Measurements from ENCODE around the gene AXIN2.

The AXIN2 gene, protein sequence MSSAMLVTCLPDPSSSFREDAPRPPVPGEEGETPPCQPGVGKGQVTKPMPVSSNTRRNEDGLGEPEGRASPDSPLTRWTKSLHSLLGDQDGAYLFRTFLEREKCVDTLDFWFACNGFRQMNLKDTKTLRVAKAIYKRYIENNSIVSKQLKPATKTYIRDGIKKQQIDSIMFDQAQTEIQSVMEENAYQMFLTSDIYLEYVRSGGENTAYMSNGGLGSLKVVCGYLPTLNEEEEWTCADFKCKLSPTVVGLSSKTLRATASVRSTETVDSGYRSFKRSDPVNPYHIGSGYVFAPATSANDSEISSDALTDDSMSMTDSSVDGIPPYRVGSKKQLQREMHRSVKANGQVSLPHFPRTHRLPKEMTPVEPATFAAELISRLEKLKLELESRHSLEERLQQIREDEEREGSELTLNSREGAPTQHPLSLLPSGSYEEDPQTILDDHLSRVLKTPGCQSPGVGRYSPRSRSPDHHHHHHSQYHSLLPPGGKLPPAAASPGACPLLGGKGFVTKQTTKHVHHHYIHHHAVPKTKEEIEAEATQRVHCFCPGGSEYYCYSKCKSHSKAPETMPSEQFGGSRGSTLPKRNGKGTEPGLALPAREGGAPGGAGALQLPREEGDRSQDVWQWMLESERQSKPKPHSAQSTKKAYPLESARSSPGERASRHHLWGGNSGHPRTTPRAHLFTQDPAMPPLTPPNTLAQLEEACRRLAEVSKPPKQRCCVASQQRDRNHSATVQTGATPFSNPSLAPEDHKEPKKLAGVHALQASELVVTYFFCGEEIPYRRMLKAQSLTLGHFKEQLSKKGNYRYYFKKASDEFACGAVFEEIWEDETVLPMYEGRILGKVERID

DNA sequence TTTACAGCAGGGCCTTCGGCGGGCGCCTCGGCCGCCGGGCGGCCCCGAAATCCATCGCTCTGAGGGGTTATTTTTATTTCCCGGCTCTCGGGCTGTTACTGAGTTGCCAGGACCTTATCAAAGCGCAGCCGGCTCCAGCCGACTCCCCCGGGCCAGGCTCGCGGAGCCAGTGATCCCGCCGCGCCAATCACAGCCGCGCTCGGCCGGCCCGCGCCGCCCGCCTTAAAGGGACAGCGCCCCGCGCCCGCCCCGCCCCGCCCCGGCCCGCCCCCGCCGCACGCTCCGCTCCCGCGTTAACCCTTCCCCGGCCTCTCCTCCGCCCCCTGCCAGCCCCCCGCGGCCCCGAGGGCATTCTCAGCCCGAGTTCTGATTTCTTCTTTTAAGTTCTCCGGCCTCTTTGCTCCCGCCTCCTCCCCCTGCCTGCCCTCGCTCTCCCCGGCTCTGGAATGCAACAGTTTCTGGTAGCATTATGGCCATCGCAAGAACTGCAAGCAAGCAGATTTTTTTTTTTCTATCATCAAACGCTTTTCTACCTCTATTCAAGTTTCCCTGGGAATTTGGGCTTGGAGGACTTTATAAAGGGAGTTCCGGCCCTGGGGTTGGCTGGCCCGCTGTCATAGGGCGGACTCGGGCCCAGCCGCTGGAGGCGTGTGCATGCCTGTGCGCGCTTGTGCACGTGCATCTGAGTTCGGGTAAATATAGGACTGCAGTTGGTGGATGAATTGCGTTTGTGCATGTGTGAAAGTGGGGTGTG is at the start of gene AXIN2:
Gene AXIN2, minus strand, starts transcription at position 197 of the 754 bp plus-strand sequence. CDS start 3,028 bp downstream, outside the sequence.
- in situ Hi-C loops (cut with MboI; ENCODE audit: low pct_unique_long_range_greater_than_20kb, low sequenced_read_pairs), result no loop called here
- peak; percentile 87 for DNase-seq

DNA sequence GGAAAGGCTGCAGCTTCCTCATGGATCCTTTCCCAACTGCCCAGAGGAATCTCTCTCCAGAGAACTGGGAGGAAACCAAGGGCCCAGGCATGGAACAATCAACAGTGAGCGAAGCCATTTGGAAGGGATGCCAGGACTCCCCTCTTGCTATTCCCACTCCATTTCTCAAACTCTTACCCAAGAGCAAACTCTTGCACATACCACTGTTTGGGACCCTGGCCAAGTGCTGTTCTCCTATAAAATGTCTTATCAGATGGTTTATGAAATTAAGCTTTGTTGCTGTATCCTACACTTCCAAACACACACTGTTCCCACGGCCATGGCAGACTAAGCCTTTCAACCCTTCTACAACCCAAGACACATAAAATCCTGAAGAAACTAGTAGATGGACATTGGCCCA is 48.3 kb upstream of the AXIN2 start:
- in situ Hi-C loops (cut with MboI; ENCODE audit: low pct_unique_long_range_greater_than_20kb, low sequenced_read_pairs), result no loop called here
- no peak for DNase-seq

DNA sequence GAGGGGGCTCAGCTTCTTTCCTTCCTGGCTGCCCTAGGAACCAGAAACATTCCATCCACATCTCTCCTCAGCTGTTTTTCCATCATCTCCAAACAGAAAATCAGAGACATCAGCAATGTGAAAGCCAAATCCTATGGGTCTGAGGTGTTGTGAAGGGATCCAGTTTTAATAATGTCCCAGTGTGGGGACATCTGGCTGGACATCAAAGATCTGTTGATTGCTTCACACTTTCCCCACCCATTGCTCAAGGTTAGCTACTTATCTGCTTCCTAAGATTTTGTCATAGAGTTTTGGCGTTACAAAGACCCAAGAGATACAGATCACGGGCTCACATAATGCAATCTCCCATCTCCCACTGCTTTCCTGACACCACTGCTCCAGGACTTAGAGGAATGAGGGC is 47.8 kb upstream of the AXIN2 start:
- DNase-seq, result no peak
- in situ Hi-C loops (cut with MboI; ENCODE audit: low pct_unique_long_range_greater_than_20kb, low sequenced_read_pairs), result no loop called here

DNA sequence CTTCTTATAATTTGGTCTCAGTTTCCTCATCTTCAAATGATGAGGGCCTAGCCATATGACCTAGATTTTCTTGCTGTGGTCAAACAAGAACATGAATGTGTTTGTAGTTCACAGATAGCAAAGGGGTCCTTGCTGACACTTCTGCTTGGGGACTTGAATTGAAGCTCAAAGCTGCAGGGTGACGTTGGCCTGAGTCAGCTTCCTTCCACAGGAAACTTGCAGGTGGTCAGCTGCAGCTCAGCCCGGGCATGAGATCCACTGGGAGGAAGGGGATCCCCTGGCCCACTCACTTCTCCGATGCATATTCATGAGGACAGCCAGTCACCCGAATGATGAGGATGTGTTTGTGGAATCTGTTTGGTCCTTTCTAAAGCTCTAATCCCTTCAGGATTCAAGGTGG is 42.6 kb upstream of the AXIN2 start:
- in situ Hi-C loops (cut with MboI; ENCODE audit: low pct_unique_long_range_greater_than_20kb, low sequenced_read_pairs), result no loop called here
- DNase-seq, result no peak

DNA sequence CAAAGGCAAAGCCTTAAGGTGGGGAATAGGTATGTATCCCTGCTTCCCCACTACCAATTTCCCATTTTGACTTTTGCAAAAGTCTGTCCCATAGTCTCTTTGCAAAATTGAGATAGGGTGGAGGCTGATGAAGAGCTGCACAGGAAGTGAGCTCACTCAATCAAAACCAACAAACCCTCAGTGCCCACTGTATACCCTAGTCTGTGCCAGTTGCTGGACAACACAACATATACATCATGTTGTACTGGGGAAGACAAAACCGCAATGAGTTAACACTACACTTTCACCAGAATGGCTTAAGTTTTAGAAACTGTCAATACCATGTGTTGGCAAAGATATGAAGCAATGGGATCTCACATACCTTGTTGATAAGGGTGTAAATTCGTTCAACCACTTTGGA is 40.4 kb upstream of the AXIN2 start:
- no peak for DNase-seq
- in situ Hi-C loops (cut with MboI; ENCODE audit: low pct_unique_long_range_greater_than_20kb, low sequenced_read_pairs), result no loop called here

DNA sequence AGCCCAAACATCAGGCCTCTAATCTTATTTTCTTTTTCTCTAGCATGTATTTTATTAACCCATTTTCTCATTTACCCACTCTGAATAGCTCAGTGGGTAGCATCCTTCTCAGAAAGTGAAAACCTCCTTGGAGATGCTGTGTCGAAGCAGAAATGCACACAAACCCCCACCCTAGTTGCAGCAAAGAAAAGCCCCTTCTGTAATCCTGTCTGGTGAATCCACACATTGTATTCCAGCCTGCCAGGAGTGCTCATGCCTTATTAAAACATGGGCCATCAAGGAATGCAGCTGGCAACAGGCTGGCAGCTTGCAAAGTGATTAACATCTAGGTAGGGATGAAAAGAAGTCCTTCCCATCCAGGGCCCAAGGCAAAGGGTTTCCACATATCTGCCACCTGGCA is 39.7 kb upstream of the AXIN2 start:
- in situ Hi-C loops (cut with MboI; ENCODE audit: low pct_unique_long_range_greater_than_20kb, low sequenced_read_pairs), result no loop called here

DNA sequence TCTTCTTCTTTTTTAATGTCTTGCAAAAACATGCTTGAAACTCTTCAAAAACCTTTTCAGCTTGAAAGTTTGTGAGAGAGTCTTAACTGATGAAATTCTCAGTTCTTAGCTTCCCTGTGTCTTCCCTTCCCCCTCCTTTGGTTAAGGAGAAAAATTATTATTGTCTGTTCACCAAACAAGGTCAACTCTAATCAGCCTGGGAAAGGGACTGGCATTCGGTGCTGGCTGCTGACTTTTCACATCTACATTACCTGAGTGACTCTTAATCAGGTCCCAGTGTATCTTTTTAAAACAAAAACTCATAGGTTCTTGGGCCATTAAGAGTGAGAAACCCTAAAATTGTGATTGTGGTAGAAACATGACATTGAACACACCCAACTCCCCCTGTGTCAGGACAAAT is 39.1 kb upstream of the AXIN2 start:
- in situ Hi-C loops (cut with MboI; ENCODE audit: low pct_unique_long_range_greater_than_20kb, low sequenced_read_pairs), result no loop called here
- DNase-seq, result no peak

More for the DNA sequence above, 39.7 kb upstream of the AXIN2 start:
- DNase-seq, result no peak

DNA sequence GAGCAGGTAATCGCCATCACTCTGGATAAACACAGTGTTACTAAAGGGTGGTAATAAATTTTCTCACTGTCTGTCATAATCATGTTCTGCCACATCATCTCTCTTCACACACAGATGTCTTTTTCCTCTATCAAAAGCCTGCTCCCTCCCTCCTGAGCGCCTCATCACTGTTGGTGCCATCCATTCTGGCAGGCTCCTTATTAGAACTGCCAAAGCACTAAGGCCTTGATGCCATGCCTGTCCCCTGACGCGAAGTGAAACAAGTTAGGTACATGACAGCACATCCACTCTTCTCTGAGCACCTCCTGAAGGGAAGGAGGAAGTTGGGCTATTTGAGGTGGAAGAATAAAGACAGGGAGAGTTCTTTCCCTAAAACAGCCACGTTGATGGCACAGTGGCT is 38.2 kb upstream of the AXIN2 start:
- in situ Hi-C loops (cut with MboI; ENCODE audit: low pct_unique_long_range_greater_than_20kb, low sequenced_read_pairs), result no loop called here
- no peak for DNase-seq

DNA sequence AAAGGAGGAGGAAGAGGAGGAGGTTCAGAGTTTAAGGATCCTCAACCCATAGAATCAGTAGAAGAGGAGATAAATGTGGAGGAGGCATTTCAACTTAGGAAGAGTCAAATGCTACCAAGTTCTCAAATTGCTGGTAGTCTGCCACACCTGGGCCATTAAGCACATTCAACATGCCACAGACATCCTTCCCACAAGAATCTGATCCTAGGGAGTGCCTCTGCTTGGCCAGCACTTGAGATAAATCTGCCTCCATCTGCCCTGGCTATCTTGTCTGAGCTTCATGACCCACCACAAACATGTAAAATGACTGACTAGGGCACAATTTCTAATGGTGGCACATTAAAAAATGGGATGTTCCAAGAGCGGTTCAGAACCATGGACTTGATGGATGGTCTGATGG is 37.3 kb upstream of the AXIN2 start:
- in situ Hi-C loops (cut with MboI; ENCODE audit: low pct_unique_long_range_greater_than_20kb, low sequenced_read_pairs), result no loop called here
- no peak for DNase-seq

DNA sequence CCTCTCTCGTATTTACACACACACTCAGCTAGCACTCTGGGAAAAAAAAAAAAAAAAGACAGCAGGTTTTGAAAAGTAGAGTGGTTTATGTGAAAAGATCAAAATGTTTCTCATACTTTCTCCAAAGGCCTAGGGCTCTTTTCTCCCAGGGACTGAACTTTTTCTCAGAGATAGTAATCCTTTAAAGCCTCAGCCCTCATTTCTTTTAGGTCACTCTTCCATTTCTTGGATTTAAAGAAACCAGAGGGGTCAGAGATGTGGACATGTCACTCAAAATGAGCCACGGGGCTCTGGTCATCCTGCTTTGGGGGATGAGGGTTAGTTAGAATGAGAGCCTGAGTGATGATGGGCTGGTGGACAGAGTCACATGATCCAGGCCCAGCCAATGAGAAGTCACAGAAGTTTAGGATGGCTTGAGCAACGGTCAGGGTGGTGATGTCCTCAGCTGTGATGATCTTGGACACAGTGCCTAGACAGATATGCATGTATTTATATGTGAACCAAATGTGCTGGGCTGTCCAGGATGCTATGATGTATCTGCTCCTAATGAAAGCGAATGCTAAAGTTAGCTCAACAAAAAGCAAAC is 33.7 kb upstream of the AXIN2 start:
- in situ Hi-C loops (cut with MboI; ENCODE audit: low pct_unique_long_range_greater_than_20kb, low sequenced_read_pairs), result no loop called here
- no peak for DNase-seq

DNA sequence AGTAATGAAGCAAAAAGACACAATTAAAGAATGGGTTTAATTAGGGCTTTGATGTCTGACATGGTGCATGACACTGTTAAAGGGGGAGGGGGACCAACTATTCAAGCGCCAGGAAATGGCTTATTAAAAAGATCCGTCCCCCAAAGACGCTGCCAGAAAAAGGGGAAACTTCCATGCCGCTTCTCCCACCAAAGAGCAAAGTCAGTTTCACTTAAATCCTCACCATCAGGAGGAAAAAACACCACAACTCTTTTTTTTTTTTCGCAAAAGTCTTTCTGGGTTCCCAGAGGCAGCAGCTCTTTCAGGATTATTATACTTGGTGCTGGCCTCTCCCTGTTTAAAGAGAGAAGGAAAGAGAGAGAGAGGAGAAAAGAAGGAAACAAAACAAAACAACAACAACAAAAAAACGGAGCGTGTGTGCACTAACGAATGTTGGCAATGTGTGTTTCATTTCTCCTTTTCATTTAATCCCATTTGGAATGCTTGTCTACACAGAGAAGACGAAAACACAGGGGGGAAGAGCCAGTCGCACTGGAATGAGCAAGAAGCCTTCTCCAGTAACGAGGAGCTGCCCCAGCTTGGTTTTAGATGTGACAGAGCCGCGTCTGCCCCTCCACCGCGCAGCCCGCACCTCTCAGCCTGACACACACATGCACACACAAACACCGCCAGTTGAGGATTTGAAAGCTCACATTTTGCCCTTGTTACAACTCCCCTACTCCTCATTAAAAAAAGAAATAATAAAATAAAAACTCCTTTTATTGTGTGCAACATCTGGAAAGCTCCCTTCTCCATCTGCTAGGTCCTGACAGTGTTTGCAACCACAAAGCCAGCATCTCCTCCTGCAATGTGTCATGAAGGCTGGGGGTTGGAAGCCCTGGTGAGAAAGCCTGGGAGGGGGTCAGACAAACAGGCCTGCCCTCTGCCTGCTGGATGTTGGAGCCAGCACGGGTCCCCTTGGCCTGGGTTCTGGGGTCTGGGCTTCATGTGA is 32.7 kb upstream of the AXIN2 start:
- peak; percentile 9 for DNase-seq
- in situ Hi-C loops (cut with MboI; ENCODE audit: low pct_unique_long_range_greater_than_20kb, low sequenced_read_pairs), result no loop called here

DNA sequence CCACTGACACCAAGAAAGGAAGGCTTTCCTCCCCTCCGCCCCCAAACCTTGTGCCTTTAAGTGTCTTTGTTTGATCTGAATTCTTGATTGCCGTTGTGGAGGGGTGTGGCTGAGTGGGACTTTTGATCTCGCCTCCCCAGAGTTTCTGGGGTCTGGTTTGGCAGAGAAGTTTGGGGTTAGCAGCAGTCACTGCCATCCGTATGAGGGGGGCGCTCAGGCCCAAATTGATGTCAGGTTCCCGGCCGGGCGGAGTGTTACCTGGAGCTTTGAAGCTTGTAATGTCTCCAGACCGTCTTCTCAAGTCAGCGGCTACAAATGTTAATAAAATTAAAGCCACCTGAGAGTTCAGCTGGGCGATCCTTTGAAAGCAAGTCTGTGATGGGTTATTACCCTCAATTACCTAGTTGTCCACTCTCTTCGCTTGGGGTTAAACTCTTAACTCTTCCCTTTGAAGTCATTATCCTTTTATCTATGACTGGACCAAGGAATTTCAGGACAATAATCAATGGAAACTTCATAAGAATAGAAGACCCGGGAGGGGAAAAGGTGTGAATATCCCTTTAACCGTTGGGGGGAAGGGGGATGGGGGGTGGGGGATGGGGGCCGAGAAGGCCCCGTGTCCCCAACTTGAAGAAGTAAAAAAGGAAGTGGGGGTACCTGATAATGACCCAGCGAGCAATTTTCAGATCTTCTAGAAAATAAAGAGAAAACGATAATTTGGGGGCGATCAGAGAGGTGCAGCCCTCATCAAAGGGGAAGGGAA is 31.8 kb upstream of the AXIN2 start:
- no peak for DNase-seq
- in situ Hi-C loops (cut with MboI; ENCODE audit: low pct_unique_long_range_greater_than_20kb, low sequenced_read_pairs), result no loop called here

DNA sequence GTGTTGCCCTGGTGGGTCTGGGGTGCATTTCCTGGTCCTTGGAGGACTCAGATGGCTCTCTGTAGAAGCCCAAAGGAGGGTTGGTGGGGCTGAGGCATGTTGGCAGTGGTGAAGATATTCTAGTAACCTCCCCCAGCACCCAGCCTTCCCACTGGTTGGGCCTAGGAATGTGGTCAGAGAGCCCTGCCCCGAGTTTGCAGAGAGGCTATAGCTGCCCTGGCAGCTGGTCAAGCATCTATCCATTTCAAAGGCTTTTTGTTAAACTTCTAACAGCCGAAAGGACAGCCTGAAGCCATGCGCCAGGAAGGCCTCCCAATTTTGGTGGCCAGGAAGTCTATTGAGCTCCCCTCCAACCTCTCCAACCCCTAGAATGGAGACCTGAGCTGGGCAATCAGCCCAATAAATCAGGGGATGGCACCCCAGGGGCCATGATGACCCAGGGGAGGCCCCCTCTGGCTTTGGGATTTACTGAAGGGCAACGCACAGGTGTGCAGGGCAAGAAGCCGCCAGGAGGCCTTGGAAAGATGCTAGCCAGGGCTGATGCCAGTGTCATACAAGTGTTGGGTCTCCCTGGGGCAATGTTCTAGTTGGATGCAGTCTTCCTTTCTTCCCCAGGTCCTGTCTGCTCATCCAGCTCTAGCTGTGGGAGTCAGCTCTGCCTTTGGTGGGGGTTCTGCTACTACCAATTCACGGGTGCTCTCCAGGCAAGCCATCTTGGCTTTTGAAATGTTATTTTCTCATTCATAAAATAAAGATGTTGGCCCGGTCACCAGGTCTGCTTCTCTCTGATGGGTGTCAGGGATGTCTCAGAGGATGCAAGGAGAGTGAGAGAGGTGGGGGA is 30.9 kb upstream of the AXIN2 start:
- in situ Hi-C loops (cut with MboI; ENCODE audit: low pct_unique_long_range_greater_than_20kb, low sequenced_read_pairs), result no loop called here

DNA sequence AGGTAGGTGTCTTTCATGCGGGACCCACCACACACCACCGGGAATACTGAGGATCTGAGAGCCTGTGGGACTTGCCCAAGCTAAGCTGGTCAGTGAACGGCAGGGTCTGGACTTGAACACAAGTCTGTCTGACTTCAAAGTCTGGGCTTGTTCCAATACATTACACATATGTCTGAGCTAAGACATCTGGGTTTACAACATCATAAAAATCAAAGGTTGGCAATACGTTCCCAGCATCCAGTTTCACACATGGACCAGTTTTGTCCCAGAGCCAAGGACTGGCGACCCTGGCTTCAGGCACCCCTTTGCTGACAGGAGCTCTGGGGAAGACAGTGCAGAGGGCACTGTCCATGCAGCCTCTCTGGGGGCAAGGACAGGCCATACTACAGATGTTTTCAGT is 27.9 kb upstream of the AXIN2 start:
- in situ Hi-C loops (cut with MboI; ENCODE audit: low pct_unique_long_range_greater_than_20kb, low sequenced_read_pairs), result no loop called here

More for the DNA sequence above, 30.9 kb upstream of the AXIN2 start:
- DNase-seq, result no peak

DNA sequence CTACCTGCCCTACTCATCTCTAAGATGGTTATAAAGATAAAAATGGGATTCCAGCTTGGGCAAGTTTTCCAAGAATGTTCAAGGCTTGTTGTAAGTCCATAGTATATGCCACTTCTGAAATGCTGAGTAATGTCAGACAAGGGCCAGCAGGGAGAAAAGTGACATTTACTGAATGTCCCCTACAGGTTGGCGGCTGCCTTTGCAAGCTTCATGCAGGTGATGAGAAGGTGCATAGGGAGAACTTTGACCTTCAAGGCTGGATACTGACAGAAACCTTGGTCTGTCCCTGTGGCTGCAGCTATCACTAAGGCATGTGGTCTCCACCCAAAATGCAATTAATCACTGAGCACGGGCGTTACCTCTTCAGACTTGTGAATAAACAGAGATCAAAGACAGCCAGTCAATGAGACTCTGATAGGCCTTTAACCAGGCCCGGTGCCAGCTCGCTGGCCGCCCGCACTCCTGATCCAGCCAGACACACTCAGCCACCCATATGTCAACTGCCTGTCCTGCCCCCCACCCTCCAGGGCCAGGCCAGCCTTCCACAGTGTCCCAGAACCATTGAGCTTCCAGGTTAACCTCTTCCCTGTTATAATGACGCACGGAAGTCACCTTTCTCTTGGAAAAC is 26.8 kb upstream of the AXIN2 start:
- in situ Hi-C loops (cut with MboI; ENCODE audit: low pct_unique_long_range_greater_than_20kb, low sequenced_read_pairs), result no loop called here

More for the DNA sequence above, 27.9 kb upstream of the AXIN2 start:
- no peak for DNase-seq

DNA sequence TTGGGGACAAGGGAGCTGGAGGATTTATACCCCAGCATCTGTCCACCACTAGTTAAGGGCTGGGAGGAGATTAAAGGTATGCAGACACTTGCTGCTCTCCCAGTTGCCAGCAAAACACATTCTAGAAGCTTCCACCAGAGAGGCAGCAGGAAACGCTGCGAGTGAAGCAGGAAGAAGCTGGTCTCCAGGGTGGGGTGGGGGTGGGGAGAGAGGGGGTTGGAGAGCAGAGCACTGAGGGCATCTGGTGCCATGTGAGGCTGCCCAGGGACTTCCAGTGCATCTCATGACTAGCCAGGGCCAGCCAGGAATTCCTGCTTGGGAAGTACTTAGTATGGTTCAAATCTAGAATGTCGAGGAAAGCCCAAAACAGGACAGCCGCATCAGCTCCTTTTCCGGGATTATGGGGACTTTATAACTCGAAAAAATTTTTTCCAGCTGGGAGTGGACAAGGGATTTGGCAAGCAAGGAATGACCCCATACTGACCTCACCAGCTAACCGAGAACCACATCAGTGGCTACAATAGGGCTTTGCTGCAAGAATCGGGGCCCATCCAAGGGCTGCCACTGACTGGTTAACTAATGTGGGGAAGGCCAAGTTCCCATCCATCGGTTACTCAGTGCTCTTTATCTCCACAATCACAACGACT is 26.2 kb upstream of the AXIN2 start:
- no peak for DNase-seq
- in situ Hi-C loops (cut with MboI; ENCODE audit: low pct_unique_long_range_greater_than_20kb, low sequenced_read_pairs), result no loop called here

More for the DNA sequence above, 26.8 kb upstream of the AXIN2 start:
- no peak for DNase-seq
